CD14-positive monocyte (primary cell): ENCODE measurements around the gene ALKBH6. TPM values are rescaled to one million over a fixed set of nuclear protein-coding genes. Genes with fewer than 3 reads are reported as not detected.

Experiments used
- DNase-seq, 3 donors: peaks; one replicate each; pipeline ENCODE4 v3.0.0-alpha.2; 2011 to 2022
- H2AFZ ChIP-seq: 2 replicates; pipeline ENCODE4 v1.6.0; 2012; ENCODE audit warnings: mild to moderate bottlenecking, low read depth, low read length, inconsistent platforms; ENCODE audit not compliant: insufficient read depth, poor library complexity, severe bottlenecking
- H3K27ac ChIP-seq, 2 donors: 1 replicate in 1 of 2; 2 replicates in 1 of 2; pipeline ENCODE4 v1.5.1; 2012 to 2013; ENCODE audit warnings: low read length in 2 of 2, control low read depth in 1 of 2, inconsistent platforms in 1 of 2, low read depth in 1 of 2, mild to moderate bottlenecking in 1 of 2
- H3K27me3 ChIP-seq, 2 donors: one replicate each; pipeline versions ENCODE4 v1.6.0 to v1.6.1; 2011 to 2013; ENCODE audit warnings: low read length in 2 of 2; ENCODE audit not compliant: control insufficient read depth in 2 of 2, insufficient read depth in 2 of 2
- H3K36me3 ChIP-seq, 2 donors: replicated peaks in 1 of 2; 1 replicate in 1 of 2; 2 replicates in 1 of 2; pipeline versions ENCODE4 v1.5.1 to v1.6.1; 2012 to 2013; ENCODE audit warnings: low read length in 2 of 2, control low read depth in 1 of 2, inconsistent platforms in 1 of 2, mild to moderate bottlenecking in 1 of 2; ENCODE audit not compliant: insufficient read depth in 2 of 2, control insufficient read depth in 1 of 2
- H3K4me1 ChIP-seq, 2 donors: 1 replicate in 1 of 2; 2 replicates in 1 of 2; pipeline versions ENCODE4 v1.5.1 to v1.6.1; 2012 to 2013; ENCODE audit warnings: low read length in 2 of 2, control low read depth in 1 of 2, inconsistent platforms in 1 of 2, mild to moderate bottlenecking in 1 of 2, moderate library complexity in 1 of 2; ENCODE audit not compliant: insufficient read depth in 2 of 2, control insufficient read depth in 1 of 2
- H3K4me2 ChIP-seq: replicated peaks from 2 replicates; pipeline ENCODE3; 2012; ENCODE audit warnings: low read length, moderate library complexity, mild to moderate bottlenecking; ENCODE audit not compliant: poor library complexity, severe bottlenecking; ENCODE audit errors: extremely low read depth
- H3K4me3 ChIP-seq, 3 experiments: fragments of 200-600 bp in 1 of 3; sonication (generic) in 1 of 3; replicated peaks in 1 of 3; 1 replicate in 2 of 3; 2 replicates in 1 of 3; pipeline ENCODE4 v1.5.1; 2011 to 2013; ENCODE audit warnings: low read length in 3 of 3, mild to moderate bottlenecking in 3 of 3, control low read depth in 2 of 3, low read depth in 2 of 3, inconsistent platforms in 1 of 3, moderate library complexity in 1 of 3
- H3K79me2 ChIP-seq: 2 replicates; pipeline ENCODE4 v1.6.0; 2012; ENCODE audit warnings: mild to moderate bottlenecking, control low read depth, inconsistent platforms, low read length, moderate library complexity; ENCODE audit not compliant: insufficient read depth
- H3K9ac ChIP-seq: 2 replicates; pipeline ENCODE4 v1.6.0; 2017; ENCODE audit warnings: low read length, mild to moderate bottlenecking; ENCODE audit not compliant: insufficient read depth, poor library complexity, severe bottlenecking
- H3K9me3 ChIP-seq, 2 donors: replicated peaks in 1 of 2; 1 replicate in 1 of 2; 2 replicates in 1 of 2; pipeline versions ENCODE4 v1.5.1 to v1.6.1; 2012 to 2013; ENCODE audit warnings: low read length in 2 of 2, control low read depth in 1 of 2; ENCODE audit not compliant: control insufficient read depth in 1 of 2, insufficient read depth in 1 of 2
- H4K20me1 ChIP-seq: 2 replicates; pipeline ENCODE4 v1.6.0; 2012; ENCODE audit warnings: mild to moderate bottlenecking, low read length, control low read depth, moderate library complexity; ENCODE audit not compliant: insufficient read depth
- H3K27ac Mint-ChIP-seq, 7 donors: one replicate each; pipeline ENCODE4 v1.8.0; 2020; ENCODE audit warnings: mild to moderate bottlenecking in 7 of 7, mixed read lengths in 7 of 7, moderate library complexity in 6 of 7, inconsistent platforms in 2 of 7
- H3K27me3 Mint-ChIP-seq, 3 donors: one replicate each; pipeline ENCODE4 v1.8.0; 2021 to 2022; ENCODE audit warnings: low read depth in 3 of 3, mild to moderate bottlenecking in 3 of 3, mixed read lengths in 3 of 3, moderate library complexity in 3 of 3, inconsistent platforms in 1 of 3
- H3K36me3 Mint-ChIP-seq, 2 donors: one replicate each; pipeline ENCODE4 v1.8.0; 2020; ENCODE audit warnings: mixed read lengths in 2 of 2, inconsistent platforms in 1 of 2, mild to moderate bottlenecking in 1 of 2
- H3K4me1 Mint-ChIP-seq: one replicate; pipeline ENCODE4 v1.8.0; 2020; ENCODE audit warnings: mild to moderate bottlenecking, mixed read lengths
- H3K4me3 Mint-ChIP-seq, 2 donors: one replicate each; pipeline ENCODE4 v1.8.0; 2020; ENCODE audit warnings: mild to moderate bottlenecking in 2 of 2, mixed read lengths in 2 of 2, moderate library complexity in 1 of 2
- H3K9me3 Mint-ChIP-seq, 7 donors: one replicate each; pipeline ENCODE4 v1.8.0; 2020 to 2022; ENCODE audit warnings: mixed read lengths in 7 of 7, mild to moderate bottlenecking in 6 of 7, moderate library complexity in 6 of 7, inconsistent platforms in 2 of 7
- CTCF ChIP-seq: fragments of 200-600 bp; IDR thresholded peaks from one replicate; pipeline ENCODE4 v1.8.0; 2022; ENCODE audit warnings: antibody characterized with exemption, mild to moderate bottlenecking
- WGBS: methylation state at CpG from one replicate; pipeline ENCODE4 v1.1.5; 2013; ENCODE audit warnings: missing lambda C conversion rate; ENCODE audit not compliant: insufficient coverage; 5-methylcytosine and 5-hydroxymethylcytosine counted together
- intact Hi-C, 2 donors: fragments of 100-400 bp; cut with micrococcal nuclease; formaldehyde crosslinking; loops; one replicate each; pipeline versions ENCODE4 v1.15.0 to v1.15.1; 2023
- polyA minus RNA-seq: library from RNA; depleted of rRNA, polyadenylated mRNA; stranded (reverse); fragments of >200 nt; gene quantifications from 2 replicates; pipeline ENCODE4 v1.2.3, GENCODE V29; 2012
- polyA plus RNA-seq, 3 donors: library from polyadenylated mRNA; depleted of rRNA in 1 of 3; unstranded in 2 of 3; stranded (reverse) in 1 of 3; fragments of 300-500 nt in 2 of 3; fragments of >200 nt in 1 of 3; fragmentation: Illumina TruSeq in 2 of 3; gene quantifications; 1 replicate in 2 of 3; 2 replicates in 1 of 3; pipeline ENCODE4 v1.2.3, GENCODE V29; 2012 to 2021
- total RNA-seq, 12 experiments: library from RNA in 1 of 12; stranded (reverse) in 1 of 12; fragments of 120-200 nt in 1 of 12; gene quantifications; one replicate each; pipeline ENCODE4 v1.2.4 and lab custom pipeline; 2013 to 2026; ENCODE audit warnings: mixed read lengths in 6 of 12, inconsistent platforms in 1 of 12

The ALKBH6 gene
- total RNA-seq (2013), result 12.7 TPM
- 10 to 100 TPM; 13.1 to 29.3 (median 16.1) TPM for polyA plus RNA-seq
- 9.6 and 10.6 TPM in 2 replicates for polyA minus RNA-seq
- total RNA-seq (lab: John Stamatoyannopoulos, UW), result 0.06 to 1.4 (median 0.42) reads per million in 11 experiments

- H2AFZ ChIP-seq, result peak within 1 kb of the TSS; percentile 89
- peaks cover 10 to 12% (median 12%) of the 10 kb centered on the region in 3 donors for H3K27me3 Mint-ChIP-seq
- peak within 1 kb of the TSS; percentile 56 to 86 for H3K27ac ChIP-seq
- intact Hi-C loops, result loop anchor here (2.0 to 5.0 kb wide), 5 partner anchors 38 to 257 kb away; partner anchors contain the start of genes THAP8 (in 2 of the 2), WDR62 (in 2 of the 2), HSPB6 (in 1 of the 2) and PROSER3 (in 1 of the 2)
- peaks cover 0 to 3% (median 0%) of the 10 kb centered on the region in 7 donors for H3K9me3 Mint-ChIP-seq
- peak within 1 kb of the TSS; percentile 71 to 89 (median 83) for H3K4me3 ChIP-seq
- H3K4me3 Mint-ChIP-seq, result peak within 1 kb of the TSS; percentile 97 to 99
- peaks cover 15% of the 10 kb centered on the region for H3K79me2 ChIP-seq
- H4K20me1 ChIP-seq, result no peaks in the 10 kb centered on the region
- H3K27me3 ChIP-seq, result peaks cover 0 to 8% of the 10 kb centered on the region in 2 donors
- no peak for TF ChIP-seq CTCF
- peak within 1 kb of the TSS; percentile 94 to 99 (median 96) for H3K27ac Mint-ChIP-seq
- H3K4me2 ChIP-seq, result peak within 1 kb of the TSS; percentile 84
- peaks cover 14 to 24% of the 10 kb centered on the region in 2 donors for H3K4me1 ChIP-seq
- WGBS, result 2% methylated on average over 42 of the region's 42 CpGs
- peaks cover 31% of the 10 kb centered on the region for H3K4me1 Mint-ChIP-seq
- H3K36me3 ChIP-seq, result no peaks in the 10 kb centered on the region
- H3K36me3 Mint-ChIP-seq, result peaks cover 7 to 8% of the 10 kb centered on the region in 2 donors
- peak within 1 kb of the TSS; percentile 73 for H3K9ac ChIP-seq
- H3K9me3 ChIP-seq, result no peaks in the 10 kb centered on the region
- peak; percentile 96 to 99 (median 97) for DNase-seq
These were observed at the start of gene ALKBH6 for GRCh38 chr19:36014012-36014924. Gene ALKBH6 (minus strand): TSS chr19:36014213. CDS start chr19:36013397, 816 bp downstream.

GRCh38 chr19:36061367-36061766 is 47.4 kb upstream of the ALKBH6 start:
- no peak overlapping the region for H3K27ac Mint-ChIP-seq
- H3K9me3 ChIP-seq, result no peaks in the 10 kb centered on the region
- WGBS, result no CpG with 5 or more reads among the region's 2 CpGs
- H2AFZ ChIP-seq, result no peak overlapping the region
- H3K4me3 ChIP-seq, result no peak overlapping the region
- intact Hi-C loops, result no loop called here
- H3K9me3 Mint-ChIP-seq, result no peaks in the 10 kb centered on the region
- no peak for TF ChIP-seq CTCF
- no peaks in the 10 kb centered on the region for H3K27me3 ChIP-seq
- no peak overlapping the region for H3K4me2 ChIP-seq
- H3K36me3 ChIP-seq, result peaks cover 24 to 71% of the 10 kb centered on the region in 2 donors
- H3K9ac ChIP-seq, result no peak overlapping the region
- H4K20me1 ChIP-seq, result no peaks in the 10 kb centered on the region
- no peak for DNase-seq
- peaks cover 0 to under 1% (median 0%) of the 10 kb centered on the region in 3 donors for H3K27me3 Mint-ChIP-seq
- H3K27ac ChIP-seq, result peak overlapping the region in 1 of 2 donors; percentile 2
- H3K79me2 ChIP-seq, result peaks cover 25% of the 10 kb centered on the region
- H3K4me3 Mint-ChIP-seq, result no peak overlapping the region
- H3K4me1 Mint-ChIP-seq, result peaks cover 2% of the 10 kb centered on the region
- H3K4me1 ChIP-seq, result no peaks in the 10 kb centered on the region
- H3K36me3 Mint-ChIP-seq, result peaks cover 31 to 70% of the 10 kb centered on the region in 2 donors
